HG03045 (cell line): ENCODE measurements around the gene LRRC49.
"Not testable (repeated sequence)": the region's sequence is repeated elsewhere in the genome, so short reads cannot be mapped to it uniquely, and the experiment has no call there.

ENCODE experiments used
- ATAC-seq: cut with Tn5 transposase; IDR thresholded peaks from one replicate; pipeline ENCODE4 v1.9.1; 2021; ENCODE audit warnings: mild to moderate bottlenecking, moderate library complexity; ENCODE audit not compliant: unreplicated experiment

LRRC49 gene

DNA sequence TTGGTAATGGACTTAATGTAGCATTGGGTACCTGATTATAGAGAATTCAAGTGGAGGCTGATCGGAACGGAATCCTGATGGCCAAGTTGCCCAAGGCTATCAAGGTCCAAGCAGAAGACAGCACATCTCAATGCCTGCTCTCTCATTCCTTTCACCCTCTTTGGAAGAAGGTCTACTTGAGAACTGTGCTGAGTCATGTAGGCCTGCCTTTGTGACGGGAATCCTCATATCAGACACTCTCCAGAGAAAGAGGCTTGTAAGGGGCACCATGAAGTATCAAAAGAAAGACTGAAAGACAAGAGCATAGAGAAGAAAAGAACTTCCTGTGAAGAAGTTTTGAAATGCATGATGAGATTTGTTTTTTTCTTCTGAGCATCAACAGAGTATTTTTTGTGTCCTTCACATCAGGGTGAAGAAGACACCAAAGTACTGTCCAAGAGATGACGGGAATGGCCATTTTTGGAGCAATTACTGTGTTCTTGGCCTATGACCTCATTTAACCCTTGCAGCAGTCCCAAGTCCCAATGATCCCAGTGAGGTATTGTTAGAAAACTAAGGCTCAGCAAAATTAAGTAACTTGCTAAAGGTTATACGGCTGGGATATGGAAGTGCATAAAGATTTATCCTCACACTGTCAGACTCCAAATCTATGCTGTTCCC lies 25.5 kb upstream of the LRRC49 start:
- no peak for ATAC-seq

DNA sequence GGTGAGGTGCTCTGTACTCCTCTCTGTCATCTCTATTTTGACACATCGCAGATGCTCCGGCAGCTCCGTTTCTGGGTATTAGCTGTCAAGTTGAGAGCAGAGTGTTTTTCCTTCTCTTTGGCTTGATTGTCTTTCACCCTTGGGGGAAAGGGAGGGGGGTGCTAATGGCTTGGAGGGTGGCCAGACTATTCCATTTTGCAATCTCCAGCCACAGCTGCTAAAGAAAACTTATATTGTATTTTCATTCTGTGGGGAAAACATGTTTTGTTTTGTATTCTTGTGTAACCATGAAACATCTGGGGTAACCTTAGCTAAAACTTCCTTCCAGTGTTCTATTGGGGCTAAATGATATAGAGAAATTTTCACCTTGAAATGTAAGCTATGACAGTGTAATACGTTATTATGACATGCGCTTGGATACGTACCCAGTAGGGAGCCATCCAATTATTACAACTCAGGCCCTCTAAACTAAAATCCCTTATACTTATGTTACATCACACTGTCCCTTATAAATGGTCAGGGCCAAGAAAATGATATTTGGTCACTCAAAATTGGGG lies 24.6 kb upstream of the LRRC49 start:
- ATAC-seq: no peak

DNA sequence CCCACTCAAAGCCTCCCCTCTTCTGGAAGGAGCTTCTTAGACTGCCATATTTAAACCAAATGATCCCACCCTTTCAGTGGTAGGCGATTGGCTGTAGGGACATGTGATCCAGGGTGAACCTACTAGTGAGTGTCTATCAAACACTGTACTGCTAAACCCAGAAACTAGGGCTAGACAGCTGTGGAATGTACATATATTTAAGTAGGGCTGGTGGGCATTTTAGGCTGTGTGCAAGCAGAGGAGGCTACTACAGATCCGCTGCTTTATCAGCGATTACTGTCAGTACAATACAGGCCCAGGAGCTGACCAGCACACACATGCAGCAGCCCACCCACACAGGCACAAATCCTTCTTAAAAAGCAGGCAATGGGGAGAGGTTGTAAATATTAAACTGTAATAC lies 23.3 kb upstream of the LRRC49 start:
- no peak for ATAC-seq

DNA sequence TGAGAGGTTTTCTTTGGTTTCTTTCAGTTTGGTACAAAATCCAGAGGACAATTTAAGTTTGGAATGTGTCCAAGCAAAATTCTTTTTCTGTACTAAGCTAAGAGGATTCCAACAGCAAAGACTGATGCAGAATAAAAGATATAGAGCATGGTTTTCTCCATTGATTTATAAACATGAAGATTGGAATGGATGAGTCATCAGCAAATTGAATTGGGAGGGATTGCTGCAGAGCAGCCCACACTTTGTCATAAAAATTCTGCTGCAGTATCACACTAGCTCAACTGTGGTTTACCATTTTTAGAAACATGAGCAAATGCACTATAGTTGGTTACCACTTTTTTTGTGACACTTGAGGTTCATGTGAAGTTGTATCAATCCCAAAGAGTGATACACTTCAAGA lies 22.6 kb upstream of the LRRC49 start:
- ATAC-seq: no peak

DNA sequence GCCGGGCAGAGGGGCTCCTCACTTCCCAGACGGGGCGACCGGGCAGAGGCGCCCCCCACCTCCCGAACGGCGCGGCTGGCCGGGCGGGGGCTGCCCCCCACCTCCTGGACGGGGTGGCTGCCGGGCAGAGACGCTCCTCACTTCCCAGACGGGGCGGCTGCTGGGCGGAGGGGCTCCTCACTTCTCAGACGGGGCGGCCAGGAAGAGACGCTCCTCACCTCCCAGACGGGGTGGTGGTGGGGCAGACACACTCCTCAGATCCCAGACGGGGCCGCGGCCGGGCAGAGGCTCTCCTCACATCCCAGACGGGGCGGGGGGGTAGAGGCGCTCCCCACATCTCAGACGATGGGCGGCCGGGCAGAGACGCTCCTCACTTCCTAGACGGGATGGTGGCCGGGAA lies 21.1 kb upstream of the LRRC49 start:
- ATAC-seq: not testable (repeated sequence)

DNA sequence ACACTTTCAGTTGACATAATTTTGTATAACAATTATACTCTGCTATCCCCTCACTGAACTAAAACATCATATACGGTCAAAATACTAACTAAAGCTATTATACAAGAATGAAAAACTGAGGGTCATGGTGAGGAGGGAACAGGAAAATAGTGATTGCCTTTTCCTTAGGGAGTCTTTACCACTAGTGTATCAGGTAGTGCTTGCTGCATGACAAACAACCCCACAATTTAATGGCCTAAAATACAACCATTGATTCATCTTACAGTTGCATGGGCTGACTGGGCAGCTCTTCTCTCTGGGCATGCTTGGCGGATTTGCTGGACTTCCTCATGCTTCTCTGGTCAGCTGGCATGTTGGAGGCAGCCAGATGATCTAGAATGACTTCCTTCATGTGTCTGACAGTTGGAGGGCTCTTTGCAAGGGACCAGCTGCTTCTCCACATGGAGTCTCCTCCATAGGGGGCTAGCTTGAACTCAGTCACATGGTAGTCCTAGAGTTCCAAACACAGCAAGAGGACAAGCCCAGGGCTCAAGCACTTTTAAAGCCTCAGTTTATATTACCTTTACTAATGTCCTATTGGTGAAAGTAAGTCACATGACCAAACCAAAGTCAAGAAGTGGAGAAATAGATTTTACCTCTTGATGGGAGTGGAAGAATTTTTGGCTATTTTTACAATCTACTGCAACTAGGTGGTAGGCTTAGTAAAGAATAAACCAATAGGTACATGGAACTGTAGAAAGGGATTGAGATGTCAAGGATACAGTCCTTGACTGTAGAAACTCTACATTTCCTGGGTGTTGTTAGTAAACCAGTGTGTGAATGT lies 19.2 kb upstream of the LRRC49 start:
- ATAC-seq: no peak

DNA sequence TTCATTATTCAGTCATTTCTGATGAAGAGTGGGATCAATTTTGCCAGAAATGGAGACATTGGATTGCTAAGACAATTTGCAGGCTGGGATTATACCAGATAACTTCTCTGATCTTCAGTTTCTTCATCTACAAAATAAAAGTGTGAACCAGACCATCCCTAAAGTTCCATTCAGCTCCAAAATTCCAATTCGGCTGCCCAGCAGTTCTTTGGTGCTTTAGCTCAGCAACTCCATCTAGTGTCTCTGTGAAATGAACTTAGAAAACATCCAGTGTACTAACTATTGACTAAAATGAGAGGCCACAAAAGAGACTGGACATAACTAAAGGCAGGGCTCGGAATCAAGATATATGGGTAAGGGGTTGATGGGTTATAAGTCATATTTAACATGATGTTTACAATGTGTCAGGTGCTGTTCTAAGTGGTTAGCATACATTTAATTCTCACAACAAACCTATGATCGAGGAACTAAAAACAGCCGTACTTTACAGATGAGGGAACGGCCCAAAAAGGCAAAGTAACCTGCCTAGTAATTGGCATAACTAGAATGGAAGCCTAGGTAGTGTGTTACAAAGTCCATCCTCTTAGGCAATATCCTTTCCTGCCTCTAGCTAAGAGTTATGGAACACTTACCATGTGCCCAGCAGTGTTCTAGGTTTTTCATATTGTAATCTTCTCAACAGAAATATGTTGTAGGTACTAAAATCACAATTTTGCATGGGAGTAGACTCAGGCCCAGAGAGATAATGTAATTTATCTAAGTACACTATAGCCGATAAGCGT lies 17.4 kb upstream of the LRRC49 start:
- ATAC-seq: no peak

DNA sequence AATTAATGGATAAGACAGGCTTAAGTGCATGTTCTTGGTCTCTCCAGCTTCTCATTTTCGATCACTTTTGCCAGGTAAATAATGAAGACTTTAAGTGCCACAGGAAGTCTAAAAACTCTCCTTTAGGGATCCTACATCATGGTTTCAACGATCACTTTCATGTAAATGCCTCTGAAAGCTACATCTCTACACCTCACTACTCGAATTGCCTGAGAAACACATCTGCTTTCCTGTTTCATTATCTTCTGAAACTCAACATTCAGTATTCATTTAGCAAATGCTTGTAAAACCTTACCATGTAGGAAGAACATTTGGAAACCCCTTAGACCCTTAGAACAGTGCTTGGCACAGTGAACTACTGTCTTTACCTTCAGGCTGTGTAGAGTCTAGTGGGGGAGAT lies 16.6 kb upstream of the LRRC49 start:
- ATAC-seq: no peak

DNA sequence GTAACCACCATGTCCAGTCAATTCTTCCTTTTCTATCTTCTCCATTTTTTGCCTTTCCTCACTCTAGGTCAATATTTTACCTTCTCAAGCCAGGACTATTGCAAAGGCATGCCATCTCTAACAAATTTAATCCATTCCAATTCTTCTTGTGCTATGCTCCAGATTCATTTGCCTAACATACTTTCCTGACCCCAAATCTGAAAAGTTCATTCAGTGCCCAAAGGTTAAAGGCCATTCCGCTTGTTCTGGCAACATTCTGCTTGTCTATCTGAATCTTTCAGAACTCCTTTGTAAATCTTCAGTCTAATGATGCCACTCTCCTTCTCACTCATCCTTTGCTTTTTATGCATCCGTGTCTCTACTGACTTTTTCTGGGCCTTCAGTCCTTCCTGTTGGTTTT lies 15.9 kb upstream of the LRRC49 start:
- no peak for ATAC-seq

DNA sequence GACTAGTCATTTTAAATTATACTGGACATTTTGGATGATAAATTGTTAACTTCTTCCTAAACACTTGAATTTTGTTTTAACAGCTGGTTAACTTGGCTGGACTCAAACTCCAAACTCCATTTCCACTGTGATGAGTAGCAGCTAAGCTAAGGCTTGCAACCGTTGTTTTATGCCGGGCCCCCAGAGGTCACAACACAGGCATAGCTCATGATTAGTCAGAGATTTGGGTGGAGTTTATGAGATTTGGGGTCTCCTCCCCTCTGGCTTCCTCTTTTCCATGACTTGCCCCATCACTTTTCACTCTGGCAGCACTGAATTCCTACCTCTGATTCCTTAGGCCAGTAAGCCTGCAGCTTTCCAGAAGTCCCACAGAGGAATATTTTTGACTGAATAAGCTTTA lies 13.2 kb upstream of the LRRC49 start:
- ATAC-seq: no peak

DNA sequence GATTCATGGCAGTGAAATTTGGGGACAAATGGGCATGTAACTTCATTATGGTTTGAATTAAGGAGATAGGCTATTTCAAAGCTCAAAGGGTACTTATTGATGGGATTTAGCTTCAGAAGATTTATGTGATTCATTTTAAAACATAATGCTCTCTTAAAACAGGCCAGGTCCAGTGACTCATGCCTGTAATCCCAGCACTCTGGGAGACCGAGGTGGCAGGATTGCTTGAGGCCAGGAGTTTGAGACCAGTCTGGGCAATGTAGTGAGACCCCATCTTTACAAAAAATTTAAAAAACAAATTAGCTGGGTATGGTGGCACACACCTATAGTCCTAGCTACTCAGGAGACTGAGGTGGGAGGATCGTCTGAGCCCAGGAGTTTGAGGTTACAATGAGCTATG lies 11.8 kb upstream of the LRRC49 start:
- no peak for ATAC-seq

DNA sequence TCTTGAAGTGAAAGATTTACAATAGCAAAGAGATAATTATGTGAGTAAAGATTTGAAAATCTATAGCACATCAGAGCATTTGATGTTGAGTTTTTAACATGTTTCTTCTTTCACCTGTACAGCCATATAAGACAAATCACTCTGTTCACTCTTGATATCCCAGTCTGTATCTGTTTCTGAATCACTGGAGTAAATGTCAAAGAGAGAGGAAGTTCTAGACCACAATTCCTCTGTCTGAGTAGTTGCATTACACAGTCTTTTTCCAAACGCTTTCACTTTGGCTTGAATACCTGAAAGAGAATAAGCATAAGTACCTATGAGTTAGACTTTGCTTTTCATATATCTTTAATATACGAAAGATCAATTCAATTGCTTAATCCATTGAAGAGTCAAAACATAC lies 10.3 kb upstream of the LRRC49 start:
- no peak for ATAC-seq

DNA sequence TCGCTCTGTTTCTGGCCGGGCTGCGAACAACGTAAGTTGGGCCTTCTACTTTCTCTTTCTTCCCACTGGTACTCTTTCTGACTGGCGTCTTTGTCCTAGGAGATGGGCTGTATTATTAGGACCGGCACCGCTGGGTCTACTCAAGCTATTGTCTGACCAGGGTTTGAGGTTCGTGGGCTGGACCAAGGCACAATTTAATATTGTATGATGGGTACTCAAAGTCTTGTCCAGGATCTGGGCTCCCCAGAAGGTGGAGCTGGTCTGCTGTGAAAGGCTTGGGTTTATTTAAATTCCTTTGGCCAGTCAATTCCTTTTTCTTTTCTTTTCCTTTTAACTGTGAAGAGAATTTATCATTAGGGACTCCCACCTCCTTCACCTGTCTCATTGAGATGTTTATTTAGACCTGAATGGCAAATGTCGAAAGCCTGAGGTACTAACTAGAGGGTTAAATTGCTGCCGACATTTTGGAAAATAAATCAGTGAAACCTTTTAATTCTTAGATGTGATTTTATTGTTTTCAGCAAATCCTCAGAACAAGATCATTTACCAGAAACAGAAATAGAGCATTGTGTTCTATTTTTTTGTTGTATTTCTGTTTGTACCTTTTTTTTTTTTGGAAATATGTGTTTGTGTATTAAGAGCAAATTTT lies 410 bp downstream of the LRRC49 start:
- ATAC-seq: peak; percentile 23

DNA sequence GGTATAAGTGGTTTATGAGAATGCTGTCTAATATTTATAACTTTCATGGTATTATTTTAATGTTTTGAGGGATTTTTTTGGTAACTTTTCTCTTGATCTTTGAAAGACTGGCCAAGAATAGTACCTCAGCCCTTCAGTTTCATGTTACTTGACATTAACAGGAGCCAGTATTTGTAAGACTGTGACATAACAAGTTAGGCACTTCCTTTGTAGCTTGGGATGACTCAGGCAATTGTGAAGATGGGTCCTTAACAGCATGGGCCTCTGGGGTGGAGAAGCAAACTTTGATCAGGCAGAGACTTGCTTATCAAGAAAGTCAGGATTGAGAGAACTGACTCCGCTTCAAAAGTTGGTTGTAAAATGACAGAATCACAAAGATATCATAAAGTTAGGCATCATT lies 9.5 kb downstream of the LRRC49 start:
- ATAC-seq: no peak

DNA sequence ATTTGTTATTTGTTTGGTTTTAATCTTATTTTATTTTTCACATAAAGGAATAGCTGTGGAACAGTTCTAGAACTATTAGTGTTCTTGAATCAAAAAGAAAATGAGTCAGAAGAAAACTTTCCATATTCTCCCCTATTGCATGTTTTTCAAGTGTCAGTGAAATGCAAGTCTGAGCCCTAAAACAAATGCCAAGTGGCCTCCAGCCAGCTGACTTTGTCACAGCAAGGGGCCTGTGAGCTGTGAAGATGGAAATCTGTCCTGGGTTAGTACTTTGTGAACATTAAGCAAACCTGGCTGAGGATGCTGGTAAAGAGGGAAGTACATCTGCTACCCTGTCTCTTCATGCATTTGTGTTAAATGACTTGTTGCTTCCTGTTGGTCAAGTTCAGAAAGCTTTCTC lies 14.2 kb downstream of the LRRC49 start:
- no peak for ATAC-seq

DNA sequence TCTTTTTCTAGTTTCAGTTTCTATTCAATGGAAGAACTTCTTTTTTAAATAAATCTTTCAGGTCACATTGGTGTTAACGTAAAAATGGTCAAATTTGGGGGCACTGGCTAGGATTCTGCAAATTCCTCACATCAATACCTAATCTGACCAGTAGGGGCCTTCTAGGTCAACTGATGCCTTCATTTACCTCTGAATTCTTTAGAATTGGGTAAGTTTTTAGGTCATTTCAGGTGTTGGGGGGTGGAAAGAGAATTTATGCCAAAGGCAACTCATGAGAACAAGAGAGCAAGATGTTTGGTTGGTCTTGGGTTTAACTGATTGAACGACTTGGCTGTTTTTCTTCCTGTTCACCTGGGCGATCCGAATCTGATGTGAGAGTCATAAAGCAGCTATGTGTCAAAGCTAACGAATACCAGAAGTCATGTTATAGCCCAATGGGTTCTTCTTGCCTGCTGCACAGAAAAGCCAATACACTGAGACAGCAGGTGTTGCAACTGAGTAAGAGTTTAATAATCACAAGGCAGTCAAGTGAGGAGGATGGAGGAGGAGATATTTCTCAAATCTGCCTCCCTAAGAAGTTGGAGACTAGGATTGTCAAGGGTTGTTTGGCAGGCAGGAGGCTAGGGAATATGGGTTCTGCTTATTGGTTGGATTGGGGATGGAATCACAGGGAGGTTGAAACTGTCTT lies 15.3 kb downstream of the LRRC49 start:
- no peak for ATAC-seq

DNA sequence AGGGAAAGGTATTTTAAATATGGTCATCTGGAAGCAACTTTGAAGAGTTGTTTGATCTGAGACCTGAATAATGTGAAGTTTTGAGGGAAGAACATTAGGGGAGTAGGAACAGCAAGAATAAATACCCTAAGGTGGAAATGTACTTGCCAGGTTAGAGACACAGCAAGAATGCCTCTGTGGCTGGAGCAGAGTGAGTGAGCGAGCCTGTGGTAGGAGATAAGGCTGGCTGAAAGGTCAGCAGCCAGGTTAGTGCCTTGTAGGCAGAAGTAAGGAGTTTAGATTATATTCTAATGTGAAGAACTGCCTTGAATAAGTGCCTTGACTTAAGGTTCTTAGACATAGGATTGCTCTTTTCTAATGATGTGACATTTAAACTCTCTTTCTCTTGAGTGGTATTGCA lies 18.3 kb downstream of the LRRC49 start:
- no peak for ATAC-seq

DNA sequence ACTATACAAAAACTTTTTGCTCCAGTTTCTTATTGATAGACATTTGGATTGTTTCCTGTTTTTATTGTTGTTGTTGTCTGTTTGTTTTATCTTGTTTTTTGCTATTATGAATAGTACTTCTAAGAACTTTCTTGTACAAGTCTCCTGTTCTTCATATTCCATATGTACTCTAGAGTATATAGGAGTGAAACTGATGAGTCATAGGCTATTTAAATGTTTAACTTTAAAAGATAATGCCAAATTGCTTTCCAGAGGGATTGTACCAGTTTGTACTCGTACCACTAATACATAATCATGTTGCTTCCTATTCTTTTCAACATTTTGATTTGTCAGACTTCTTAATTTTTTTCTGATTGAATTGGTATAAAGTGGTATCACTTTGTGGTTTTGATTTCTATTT lies 19.6 kb downstream of the LRRC49 start:
- ATAC-seq: no peak

DNA sequence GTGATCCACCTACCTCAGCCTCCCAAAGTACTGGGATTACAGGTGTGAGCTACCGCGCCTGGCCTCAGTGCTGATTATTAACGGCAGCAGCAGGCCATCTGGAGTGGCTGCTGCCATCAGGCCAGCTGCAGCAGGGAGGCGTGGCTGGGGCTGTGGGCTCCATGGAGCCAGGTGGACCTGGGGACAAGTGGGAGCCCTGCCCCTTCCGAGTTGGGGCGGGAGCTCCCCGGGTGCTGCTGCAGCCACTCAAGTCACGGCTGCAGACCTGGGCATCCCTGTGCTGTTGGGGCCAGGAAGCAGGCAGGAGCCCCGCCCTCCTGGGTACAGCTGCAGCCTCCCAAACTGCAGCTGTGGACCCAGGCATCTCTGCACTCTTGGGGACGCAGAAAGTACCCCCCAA lies 23.9 kb downstream of the LRRC49 start:
- ATAC-seq: no peak

DNA sequence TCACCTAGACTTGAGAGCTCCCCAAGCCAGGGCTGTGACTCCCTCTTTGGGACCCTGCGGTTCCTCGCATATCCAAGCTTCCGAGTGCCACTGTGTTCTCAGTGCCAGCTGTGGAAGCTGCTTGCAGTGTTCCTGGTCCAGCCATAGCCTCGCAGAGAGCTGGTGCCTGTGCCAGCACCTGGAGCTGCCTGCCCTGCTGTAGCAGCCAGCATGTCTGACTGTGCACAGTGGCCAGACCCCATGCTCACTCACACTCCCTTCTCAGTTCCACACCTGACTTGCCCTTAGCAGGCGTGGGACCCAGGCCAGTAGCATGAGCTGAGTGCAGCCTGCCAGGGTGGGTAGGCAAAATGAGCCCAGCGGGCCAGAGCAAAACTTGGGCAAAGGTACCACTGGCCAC lies 25.3 kb downstream of the LRRC49 start:
- no peak for ATAC-seq
